Measurements from ENCODE around the gene FADS6.

DNA sequence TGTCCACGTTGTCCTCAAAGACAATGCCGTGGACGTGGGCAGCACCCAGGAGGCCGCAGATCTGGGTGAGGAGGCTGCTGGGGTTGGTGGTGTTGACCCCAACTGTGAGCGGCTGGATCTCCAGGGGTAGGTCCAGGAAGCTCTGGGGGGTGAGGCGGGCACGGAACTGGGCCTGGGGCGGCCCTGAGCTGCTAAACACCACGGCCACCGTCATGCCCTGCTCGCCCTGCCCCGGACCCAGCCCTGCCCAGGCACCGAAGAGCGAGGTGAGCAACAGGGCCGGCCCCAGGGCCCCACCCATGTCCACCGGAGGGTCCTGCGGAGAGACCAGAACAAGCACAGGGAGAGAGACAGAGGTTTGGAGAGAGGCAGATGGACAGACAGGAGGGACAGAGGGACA lies 38.6 kb downstream of the FADS6 start:
- TF ChIP-seq, protein P1, sequence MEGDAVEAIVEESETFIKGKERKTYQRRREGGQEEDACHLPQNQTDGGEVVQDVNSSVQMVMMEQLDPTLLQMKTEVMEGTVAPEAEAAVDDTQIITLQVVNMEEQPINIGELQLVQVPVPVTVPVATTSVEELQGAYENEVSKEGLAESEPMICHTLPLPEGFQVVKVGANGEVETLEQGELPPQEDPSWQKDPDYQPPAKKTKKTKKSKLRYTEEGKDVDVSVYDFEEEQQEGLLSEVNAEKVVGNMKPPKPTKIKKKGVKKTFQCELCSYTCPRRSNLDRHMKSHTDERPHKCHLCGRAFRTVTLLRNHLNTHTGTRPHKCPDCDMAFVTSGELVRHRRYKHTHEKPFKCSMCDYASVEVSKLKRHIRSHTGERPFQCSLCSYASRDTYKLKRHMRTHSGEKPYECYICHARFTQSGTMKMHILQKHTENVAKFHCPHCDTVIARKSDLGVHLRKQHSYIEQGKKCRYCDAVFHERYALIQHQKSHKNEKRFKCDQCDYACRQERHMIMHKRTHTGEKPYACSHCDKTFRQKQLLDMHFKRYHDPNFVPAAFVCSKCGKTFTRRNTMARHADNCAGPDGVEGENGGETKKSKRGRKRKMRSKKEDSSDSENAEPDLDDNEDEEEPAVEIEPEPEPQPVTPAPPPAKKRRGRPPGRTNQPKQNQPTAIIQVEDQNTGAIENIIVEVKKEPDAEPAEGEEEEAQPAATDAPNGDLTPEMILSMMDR (conservative IDR thresholded peaks at IDR 0.05), result no peak
- no peak for TF ChIP-seq ZFX (IDR thresholded peaks at IDR 0.05)
